OCI-LY1 (cell line): ENCODE measurements around the gene CALY.

Source experiments
- EZH2 ChIP-seq: fragments of 200-600 bp; sonication (generic), shearing (Covaris generic); IDR thresholded peaks from 2 replicates; pipeline ENCODE4 v1.8.0; 2017; ENCODE audit warnings: borderline replicate concordance, mixed run types, mild to moderate bottlenecking, antibody characterized with exemption, low read length, moderate library complexity, mixed read lengths
- TF ChIP-seq, protein P1 (sequence below): fragments of 200-600 bp; sonication (generic), shearing (Covaris generic); IDR thresholded peaks from 2 replicates; pipeline ENCODE4 v1.5.1; 2017; ENCODE audit warnings: mild to moderate bottlenecking, antibody characterized with exemption, low read length, moderate library complexity, mixed read lengths

DNA sequence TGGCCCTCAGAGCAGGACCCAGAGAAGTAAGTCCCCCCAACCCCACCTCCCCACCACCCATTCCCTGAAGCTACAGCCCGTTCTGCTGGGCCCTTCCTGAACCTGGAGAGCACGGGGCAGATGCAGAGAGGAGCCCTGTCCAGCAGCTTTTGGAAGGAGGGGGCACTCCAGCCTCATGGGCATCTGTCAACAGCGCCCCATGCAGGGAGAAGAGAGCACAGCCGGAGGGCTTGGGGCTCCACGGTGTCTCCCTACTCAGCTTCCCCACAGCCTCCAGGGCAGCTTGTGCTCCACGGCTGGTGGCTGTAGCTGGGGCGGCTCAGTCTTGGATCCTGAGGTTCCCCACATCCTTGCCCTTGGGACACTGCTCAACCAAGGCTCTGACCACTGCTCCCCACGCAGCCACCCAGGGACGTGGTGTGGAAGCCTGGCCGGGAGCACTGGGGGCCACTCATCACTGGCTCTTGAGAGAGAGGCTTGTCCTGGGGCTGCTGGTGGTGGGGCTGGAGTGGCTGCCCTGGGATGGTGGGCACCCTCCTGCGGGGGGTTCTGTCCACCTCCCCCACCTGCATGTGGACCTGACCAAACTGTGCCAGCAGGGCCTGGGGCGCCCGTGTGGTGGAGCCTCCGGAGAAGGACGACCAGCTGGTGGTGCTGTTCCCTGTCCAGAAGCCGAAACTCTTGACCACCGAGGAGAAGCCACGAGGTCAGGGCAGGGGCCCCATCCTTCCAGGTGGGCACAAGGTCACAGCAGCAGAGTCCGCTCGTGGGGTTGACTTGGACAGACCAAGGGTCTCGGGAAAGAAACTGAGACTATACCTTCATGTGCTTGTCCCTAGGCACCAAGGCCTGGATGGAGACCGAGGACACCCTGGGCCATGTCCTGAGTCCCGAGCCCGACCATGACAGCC is 15.0 kb upstream of the CALY start:
- TF ChIP-seq, protein P1, sequence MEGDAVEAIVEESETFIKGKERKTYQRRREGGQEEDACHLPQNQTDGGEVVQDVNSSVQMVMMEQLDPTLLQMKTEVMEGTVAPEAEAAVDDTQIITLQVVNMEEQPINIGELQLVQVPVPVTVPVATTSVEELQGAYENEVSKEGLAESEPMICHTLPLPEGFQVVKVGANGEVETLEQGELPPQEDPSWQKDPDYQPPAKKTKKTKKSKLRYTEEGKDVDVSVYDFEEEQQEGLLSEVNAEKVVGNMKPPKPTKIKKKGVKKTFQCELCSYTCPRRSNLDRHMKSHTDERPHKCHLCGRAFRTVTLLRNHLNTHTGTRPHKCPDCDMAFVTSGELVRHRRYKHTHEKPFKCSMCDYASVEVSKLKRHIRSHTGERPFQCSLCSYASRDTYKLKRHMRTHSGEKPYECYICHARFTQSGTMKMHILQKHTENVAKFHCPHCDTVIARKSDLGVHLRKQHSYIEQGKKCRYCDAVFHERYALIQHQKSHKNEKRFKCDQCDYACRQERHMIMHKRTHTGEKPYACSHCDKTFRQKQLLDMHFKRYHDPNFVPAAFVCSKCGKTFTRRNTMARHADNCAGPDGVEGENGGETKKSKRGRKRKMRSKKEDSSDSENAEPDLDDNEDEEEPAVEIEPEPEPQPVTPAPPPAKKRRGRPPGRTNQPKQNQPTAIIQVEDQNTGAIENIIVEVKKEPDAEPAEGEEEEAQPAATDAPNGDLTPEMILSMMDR = no peak
- TF ChIP-seq EZH2 = no peak
